BE2C (cell line): ENCODE results near the gene ANKRD33B.

Source experiments
- DNase-seq: peaks from one replicate; pipeline ENCODE4 v3.0.0-alpha.2; 2020
- H3K27me3 ChIP-seq: fragments of 250-450 bp; sonication (Bioruptor Pico); 2 replicates; pipeline ENCODE4 v1.5.1; 2020; ENCODE audit warnings: mild to moderate bottlenecking
- H3K36me3 ChIP-seq: fragments of 250-450 bp; sonication (Bioruptor Pico); 2 replicates; pipeline ENCODE4 v1.5.1; 2020; ENCODE audit warnings: mild to moderate bottlenecking
- H3K4me1 ChIP-seq: fragments of 250-450 bp; sonication (Bioruptor Pico); 2 replicates; pipeline ENCODE4 v1.5.1; 2020
- H3K4me3 ChIP-seq: 2 replicates; pipeline ENCODE4 v1.5.1; 2011; ENCODE audit warnings: low read depth, low read length
- H3K9me3 ChIP-seq: fragments of 250-450 bp; sonication (Bioruptor Pico); 2 replicates; pipeline ENCODE4 v1.5.1; 2020
- CTCF ChIP-seq: IDR thresholded peaks from 2 replicates; pipeline ENCODE4 v1.5.1; 2012; ENCODE audit warnings: mild to moderate bottlenecking, low read depth, low read length

ANKRD33B gene

DNA sequence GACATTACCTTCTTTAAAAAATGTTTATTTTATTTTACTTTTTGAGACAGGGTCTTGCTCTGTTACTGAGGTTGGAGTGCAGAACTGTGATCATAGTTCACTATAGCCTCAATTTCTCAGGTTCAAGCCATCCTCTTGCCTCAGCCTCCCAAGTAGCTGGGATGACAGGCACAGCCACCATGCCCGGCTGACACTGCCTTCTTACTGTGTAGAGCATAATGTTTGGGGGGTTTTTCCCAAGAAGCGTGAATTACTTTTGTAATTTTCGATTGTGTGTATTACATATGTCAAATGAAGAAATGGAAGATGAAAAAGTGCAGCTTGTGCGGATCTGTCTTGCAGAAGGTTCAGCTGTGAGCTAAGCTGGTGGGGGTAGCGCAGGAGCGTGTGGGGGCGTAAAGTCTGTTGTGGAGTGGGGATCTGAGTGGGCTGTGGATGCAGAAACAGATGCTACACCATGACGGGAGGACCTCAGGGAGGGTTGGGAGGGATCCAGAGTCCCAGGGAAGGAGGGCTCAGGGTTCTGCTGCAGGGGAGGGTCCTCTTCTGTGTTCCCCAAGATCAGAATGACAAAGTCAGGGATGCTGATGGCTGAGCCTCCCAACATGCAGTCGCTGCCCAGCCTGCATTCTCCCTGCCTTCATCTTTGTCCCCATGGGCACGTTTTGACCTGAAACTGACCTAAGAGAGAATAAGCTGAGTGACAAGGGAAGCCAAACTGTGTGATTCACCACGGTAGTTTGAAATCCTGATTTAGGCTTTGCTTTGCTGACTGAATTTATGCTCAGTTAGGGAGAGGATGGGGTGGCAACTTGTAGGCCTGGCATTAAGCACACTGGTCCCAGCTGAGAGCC is 6.8 kb upstream of the ANKRD33B start:
- no peak for DNase-seq
- TF ChIP-seq CTCF, result no peak
- H3K9me3 ChIP-seq, result no peaks in the 10 kb centered on the region
- H3K27me3 ChIP-seq, result no peaks in the 10 kb centered on the region
- H3K4me3 ChIP-seq, result no peak overlapping the region
- no peaks in the 10 kb centered on the region for H3K36me3 ChIP-seq
- no peaks in the 10 kb centered on the region; the same call in none of the 2 replicates for H3K4me1 ChIP-seq

DNA sequence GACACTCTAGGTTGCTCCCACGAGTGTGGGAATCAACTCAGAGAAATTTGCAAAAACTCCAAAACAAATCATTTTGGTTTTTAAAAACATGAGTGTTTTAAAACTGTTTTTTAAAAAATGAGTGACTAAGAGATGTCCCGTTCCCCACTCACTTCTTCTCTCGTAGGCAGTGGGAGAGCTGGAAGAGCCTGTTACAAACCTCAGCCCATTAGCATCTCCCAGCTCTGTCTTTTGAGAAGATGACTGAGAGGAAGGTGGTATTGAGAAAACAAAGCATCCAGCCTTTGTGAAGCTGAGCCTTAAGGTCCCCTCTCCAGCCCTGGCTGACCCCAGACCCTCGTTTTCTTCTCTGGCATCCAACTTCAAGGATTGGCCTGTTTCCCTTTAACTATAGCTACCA is 4.7 kb upstream of the ANKRD33B start:
- no peak overlapping the region for H3K4me3 ChIP-seq
- no peak for TF ChIP-seq CTCF
- no peaks in the 10 kb centered on the region; the same call in none of the 2 replicates for H3K4me1 ChIP-seq
- H3K9me3 ChIP-seq, result no peaks in the 10 kb centered on the region
- H3K36me3 ChIP-seq, result no peaks in the 10 kb centered on the region
- no peaks in the 10 kb centered on the region for H3K27me3 ChIP-seq
- DNase-seq, result no peak

DNA sequence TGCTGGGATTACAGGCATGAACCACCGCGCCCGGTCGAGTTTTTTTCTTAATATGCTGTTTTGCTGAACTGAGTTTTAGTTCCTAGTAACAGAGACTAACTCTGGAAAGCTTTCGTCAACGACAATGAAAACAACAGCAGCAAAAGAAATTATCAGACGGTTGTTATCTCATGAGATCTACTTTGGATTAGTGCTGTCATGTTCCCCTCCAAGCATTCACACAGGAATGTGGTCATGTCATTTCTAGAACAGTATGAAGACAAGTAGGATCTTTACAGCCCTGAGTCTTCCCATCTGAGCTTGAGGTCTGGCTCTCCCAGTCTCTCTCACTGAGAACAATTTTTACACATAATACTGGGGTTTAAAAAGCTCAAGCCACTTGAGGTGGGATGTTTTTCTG is 4.0 kb upstream of the ANKRD33B start:
- Histone ChIP-seq H3K27me3 (peaks cover 7% of the 10 kb centered on the region), H3K4me1 (no peaks in the 10 kb centered on the region; the same call in none of the 2 replicates), H3K4me3 (no peak overlapping the region), H3K36me3 (no peaks in the 10 kb centered on the region), H3K9me3 (no peaks in the 10 kb centered on the region)
- no peak for TF ChIP-seq CTCF
- DNase-seq, result no peak

GRCh38 chr5:10562201-10563109 is 1.4 kb upstream of the ANKRD33B start:
- peaks cover 10% of the 10 kb centered on the region for H3K27me3 ChIP-seq
- TF ChIP-seq CTCF, result no peak
- no peak overlapping the region for H3K4me3 ChIP-seq
- no peaks in the 10 kb centered on the region for H3K9me3 ChIP-seq
- no peak for DNase-seq
- no peaks in the 10 kb centered on the region; the same call in none of the 2 replicates for H3K4me1 ChIP-seq
- H3K36me3 ChIP-seq, result no peaks in the 10 kb centered on the region

GRCh38 chr5:10563110-10563944 is 543 bp upstream of the ANKRD33B start:
- peak overlapping the region; percentile 58 for H3K4me3 ChIP-seq
- peaks cover 7% of the 10 kb centered on the region for H3K4me1 ChIP-seq
- H3K9me3 ChIP-seq, result no peaks in the 10 kb centered on the region
- peaks cover 10% of the 10 kb centered on the region for H3K27me3 ChIP-seq
- no peak for TF ChIP-seq CTCF
- no peaks in the 10 kb centered on the region for H3K36me3 ChIP-seq
- peak; percentile 38 for DNase-seq
